Naive thymus-derived CD8-positive, alpha-beta T cell (primary cell): Measurements from ENCODE around the gene STAG2. TPM values are rescaled to one million over a fixed set of nuclear protein-coding genes. Genes with fewer than 3 reads are reported as not detected.
"Not testable (repeated sequence)": the region's sequence is repeated elsewhere in the genome, so short reads cannot be mapped to it uniquely, and the experiment has no call there.

Experiments used
- ATAC-seq, 2 donors: fragments of 150-1000 bp; cut with Tn5 transposase in 1 of 2; sonication (Bioruptor Pico), chemical (Tn5 transposase) in 1 of 2; 1 replicate in 1 of 2; 2 replicates in 1 of 2; pipeline ENCODE4 v1.10.0; 2021; ENCODE audit warnings: mild to moderate bottlenecking in 2 of 2, moderate library complexity in 2 of 2
- POLR2A ChIA-PET: fragments of 350-600 bp; sonication (Branson Sonifier 250); formaldehyde crosslinking; loops from one replicate; lab custom pipeline; 2021; ENCODE audit warnings: antibody characterized with exemption; lab: Charles Lee
- DNase-seq, 10 donors: peaks; one replicate each; pipeline versions ENCODE4 v3.0.0 to v3.0.0-alpha.2; 2020 to 2022
- H3K27ac Mint-ChIP-seq, 10 donors: one replicate each; pipeline ENCODE4 v1.8.0; 2020 to 2022; ENCODE audit warnings: mild to moderate bottlenecking in 10 of 10, mixed read lengths in 10 of 10, moderate library complexity in 4 of 10, inconsistent platforms in 1 of 10
- H3K27me3 Mint-ChIP-seq, 5 donors: one replicate each; pipeline ENCODE4 v1.8.0; 2021 to 2022; ENCODE audit warnings: mixed read lengths in 5 of 5
- H3K36me3 Mint-ChIP-seq, 3 donors: one replicate each; pipeline ENCODE4 v1.8.0; 2020 to 2022; ENCODE audit warnings: mixed read lengths in 3 of 3, mild to moderate bottlenecking in 2 of 3, inconsistent platforms in 1 of 3
- H3K4me1 Mint-ChIP-seq, 4 donors: one replicate each; pipeline ENCODE4 v1.8.0; 2021 to 2022; ENCODE audit warnings: mixed read lengths in 4 of 4
- H3K4me3 Mint-ChIP-seq, 10 donors: one replicate each; pipeline ENCODE4 v1.8.0; 2020 to 2022; ENCODE audit warnings: mild to moderate bottlenecking in 10 of 10, mixed read lengths in 10 of 10, moderate library complexity in 6 of 10, inconsistent platforms in 1 of 10
- H3K9me3 Mint-ChIP-seq, 9 donors: one replicate each; pipeline ENCODE4 v1.8.0; 2020 to 2022; ENCODE audit warnings: mixed read lengths in 9 of 9, mild to moderate bottlenecking in 3 of 9, inconsistent platforms in 1 of 9, moderate library complexity in 1 of 9
- polyA plus RNA-seq, 3 donors: library from polyadenylated mRNA; unstranded; fragments of 300-500 nt; fragmentation: Illumina TruSeq; gene quantifications; one replicate each; pipeline ENCODE4 v1.2.3, GENCODE V29; 2021
- total RNA-seq, 8 experiments: library from RNA in 2 of 8; stranded (reverse) in 2 of 8; gene quantifications; one replicate each; pipeline ENCODE4 v1.2.3 and lab custom pipeline; 2021 to 2026

Gene STAG2
- total and polyA plus RNA-seq, 5 experiments from 2014 or later: 58.2 to 146 (median 67.7) TPM

DNA sequence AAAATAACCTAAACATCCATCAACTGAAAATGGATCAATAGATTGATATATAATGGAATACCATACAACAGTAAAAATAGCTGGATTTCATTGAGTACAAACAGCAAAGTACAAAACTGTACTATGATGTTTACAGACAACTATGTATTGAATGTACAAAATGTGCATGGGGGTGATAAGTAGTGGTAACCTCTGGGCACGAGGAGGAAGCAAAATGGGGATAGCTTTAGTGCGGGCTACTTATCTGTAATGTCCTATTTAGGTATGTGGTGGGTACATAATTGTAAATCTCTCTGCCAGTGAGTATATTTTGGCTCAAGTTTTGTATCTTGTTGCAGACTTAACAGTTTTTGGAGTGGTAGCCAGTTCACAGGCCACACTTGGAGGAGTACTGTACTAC, 123.6 kb downstream of the STAG2 start:
- peaks cover 4 to 22% (median 16%) of the 10 kb centered on the region in 4 donors for H3K4me1 Mint-ChIP-seq

DNA sequence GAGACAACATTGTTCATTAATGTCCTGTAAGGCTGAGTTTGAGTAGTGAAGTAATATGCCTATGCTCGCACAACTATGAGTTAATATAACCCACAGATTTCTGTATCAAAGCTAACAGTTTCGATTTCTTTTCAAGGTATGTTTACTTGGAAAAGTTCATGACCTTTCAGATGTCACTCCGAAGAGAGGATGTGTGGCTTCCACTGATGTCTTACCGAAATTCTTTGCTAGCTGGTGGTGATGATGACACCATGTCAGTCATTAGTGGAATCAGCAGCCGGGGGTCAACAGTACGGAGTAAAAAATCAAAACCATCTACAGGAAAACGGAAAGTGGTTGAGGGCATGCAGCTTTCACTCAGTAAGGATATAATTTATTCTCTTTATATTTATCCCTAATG, 124.9 kb downstream of the STAG2 start:
- H3K27me3 Mint-ChIP-seq: no peaks in the 10 kb centered on the region
- POLR2A ChIA-PET: interaction anchor here (0.6 to 1.4 kb wide), 2 partner anchors 10 to 126 kb away, joined by 3 to 4 read pairs; no protein-coding TSS in a partner anchor
- ATAC-seq (peak; percentile 87 to 97), DNase-seq (peak in 7 of 10 donors; percentile 16 to 62 (median 39))
- no peaks in the 10 kb centered on the region for H3K9me3 Mint-ChIP-seq
- H3K27ac Mint-ChIP-seq: peak overlapping the region; percentile 61 to 95 (median 85)
- H3K4me3 Mint-ChIP-seq: peak overlapping the region in 9 of 10 donors; percentile 2 to 72 (median 39)
- peaks cover 0 to 81% (median 6%) of the 10 kb centered on the region in 3 donors for H3K36me3 Mint-ChIP-seq
- H3K4me1 Mint-ChIP-seq: peaks cover 7 to 24% (median 17%) of the 10 kb centered on the region in 4 donors

More for the DNA sequence above, 123.6 kb downstream of the STAG2 start:
- peaks cover 0 to 3% (median 0%) of the 10 kb centered on the region in 9 donors for H3K9me3 Mint-ChIP-seq
- H3K27ac Mint-ChIP-seq: peak overlapping the region; percentile 45 to 91 (median 82)
- DNase-seq (no peak), ATAC-seq (no peak)
- no peaks in the 10 kb centered on the region for H3K27me3 Mint-ChIP-seq
- POLR2A ChIA-PET: interaction anchor here (0.7 kb wide), 1 partner anchor 225 kb away, joined by 5 read pairs; no protein-coding TSS in a partner anchor
- peaks cover 0 to 78% (median 9%) of the 10 kb centered on the region in 3 donors for H3K36me3 Mint-ChIP-seq
- H3K4me3 Mint-ChIP-seq: peak overlapping the region in 4 of 10 donors; percentile 15 to 60 (median 32)

DNA sequence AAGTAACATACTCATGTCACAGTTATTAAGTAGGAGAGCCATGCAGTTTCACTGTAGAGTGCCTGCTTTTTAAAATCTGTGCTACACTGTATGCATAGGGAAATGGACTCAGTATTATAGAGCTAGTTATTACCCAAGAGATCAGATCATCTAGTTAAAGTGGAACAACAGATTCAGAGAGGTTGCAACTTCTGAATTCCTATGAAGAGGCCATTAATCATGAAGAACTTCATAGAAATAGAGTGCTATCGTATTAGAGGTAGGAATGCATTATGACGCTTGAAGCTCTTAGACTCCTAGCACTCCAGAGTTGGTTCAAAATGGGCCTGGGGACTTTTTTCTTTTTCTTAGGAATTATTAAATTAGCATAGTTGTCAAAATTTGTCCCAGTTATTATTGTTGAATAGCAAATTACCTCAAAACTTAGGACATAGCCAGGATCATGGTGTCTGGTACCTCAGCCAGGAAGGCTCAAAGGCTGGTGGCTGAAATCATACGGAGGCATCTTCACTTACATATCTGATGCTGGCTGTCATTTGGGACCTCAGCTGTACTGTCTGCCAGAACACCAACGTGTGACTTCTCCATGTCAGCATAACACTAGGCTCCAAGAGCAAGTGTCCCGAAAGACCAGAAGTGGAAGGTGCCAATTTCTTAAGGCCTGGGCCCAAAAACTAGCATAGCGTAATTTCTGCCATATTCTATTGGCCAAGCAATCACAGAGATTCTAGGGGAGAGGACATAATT, 125.7 kb downstream of the STAG2 start:
- ATAC-seq: no peak
- H3K4me1 Mint-ChIP-seq: peaks cover 7 to 22% (median 16%) of the 10 kb centered on the region in 4 donors
- H3K4me3 Mint-ChIP-seq: no peak overlapping the region
- POLR2A ChIA-PET: interaction anchor here (0.6 to 1.4 kb wide), 2 partner anchors 10 to 127 kb away, joined by 3 to 4 read pairs; no protein-coding TSS in a partner anchor
- peaks cover 0 to 81% (median 6%) of the 10 kb centered on the region in 3 donors for H3K36me3 Mint-ChIP-seq
- no peak for DNase-seq
- H3K9me3 Mint-ChIP-seq: no peaks in the 10 kb centered on the region
- H3K27ac Mint-ChIP-seq: peak overlapping the region in 9 of 10 donors; percentile 20 to 95 (median 82)
- no peaks in the 10 kb centered on the region for H3K27me3 Mint-ChIP-seq

DNA sequence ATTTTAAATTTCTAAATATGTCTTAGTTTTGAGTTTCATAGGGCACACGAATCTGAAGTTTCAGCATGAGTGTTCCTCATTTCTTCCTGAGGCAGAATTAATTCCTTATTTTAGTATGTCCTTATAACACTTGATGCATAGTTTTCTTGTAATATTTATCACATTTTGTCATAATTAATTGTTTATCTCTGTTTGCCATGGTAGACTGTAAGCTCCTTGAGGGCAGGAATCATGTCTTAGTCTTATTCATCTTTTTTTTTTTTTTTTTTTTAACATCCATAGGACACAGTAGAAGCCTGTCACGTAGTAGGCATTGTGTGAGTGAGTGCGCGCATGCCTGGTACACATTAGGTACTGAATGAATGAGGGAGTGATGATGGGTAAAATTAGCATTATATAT, 131.7 kb downstream of the STAG2 start:
- no peaks in the 10 kb centered on the region for H3K9me3 Mint-ChIP-seq
- H3K27ac Mint-ChIP-seq: peak overlapping the region in 3 of 10 donors; percentile 19 to 25 (median 22)
- peaks cover 0 to 75% (median 9%) of the 10 kb centered on the region in 3 donors for H3K36me3 Mint-ChIP-seq
- no peak for ATAC-seq
- H3K27me3 Mint-ChIP-seq: no peaks in the 10 kb centered on the region
- no peak overlapping the region for H3K4me3 Mint-ChIP-seq
- no peak for DNase-seq
- H3K4me1 Mint-ChIP-seq: peaks cover 0 to 8% (median 4%) of the 10 kb centered on the region in 4 donors
- POLR2A ChIA-PET: interaction anchor here (0.6 kb wide), 1 partner anchor 12 kb away, joined by 3 read pairs; no protein-coding TSS in a partner anchor

DNA sequence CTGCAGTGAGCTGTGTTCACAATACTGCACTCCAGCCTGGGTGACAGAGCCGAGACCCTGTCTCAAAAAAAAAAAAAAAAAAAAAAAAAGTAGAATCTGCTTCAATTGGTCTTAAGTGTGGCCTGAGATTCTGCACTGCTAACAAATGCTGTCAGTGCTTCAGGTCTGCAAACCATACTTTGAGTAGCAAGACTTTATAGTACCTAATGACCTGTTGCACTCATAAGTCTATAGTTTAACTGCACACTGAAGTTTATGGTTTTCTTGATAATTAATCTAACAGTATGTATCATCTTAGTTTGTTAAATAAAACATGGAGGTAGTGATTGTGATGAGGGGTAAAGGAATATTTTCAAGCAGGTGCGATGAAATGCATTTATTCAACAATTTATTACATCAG, 135.6 kb downstream of the STAG2 start:
- H3K36me3 Mint-ChIP-seq: peaks cover 0 to 56% (median 5%) of the 10 kb centered on the region in 3 donors
- POLR2A ChIA-PET: interaction anchor here (0.7 kb wide), 1 partner anchor 11 kb away, joined by 3 read pairs; no protein-coding TSS in a partner anchor
- H3K4me1 Mint-ChIP-seq: peaks cover 0 to 2% (median 0%) of the 10 kb centered on the region in 4 donors
- DNase-seq (no peak), ATAC-seq (no peak)
- H3K9me3 Mint-ChIP-seq: no peaks in the 10 kb centered on the region
- no peak overlapping the region for H3K27ac Mint-ChIP-seq
- H3K4me3 Mint-ChIP-seq: no peak overlapping the region
- H3K27me3 Mint-ChIP-seq: no peaks in the 10 kb centered on the region

DNA sequence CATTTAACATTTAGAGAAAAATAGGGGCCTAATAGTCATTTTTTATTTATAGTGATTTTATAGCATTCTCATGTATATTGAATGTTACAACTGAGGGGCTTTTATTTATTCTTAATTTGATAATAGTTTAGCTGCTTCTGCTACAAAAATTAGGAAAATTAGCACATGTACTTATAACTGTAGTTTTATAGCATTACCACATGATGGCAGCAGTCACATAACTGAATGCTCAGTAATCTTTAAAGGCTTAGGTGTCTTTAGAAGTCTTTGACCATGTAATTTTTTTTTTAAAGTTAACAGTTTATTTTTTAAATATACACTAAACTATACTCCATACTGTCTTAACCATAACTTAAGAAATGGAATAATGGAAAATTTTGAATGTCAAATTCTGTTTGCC, 136.6 kb downstream of the STAG2 start:
- no peak overlapping the region for H3K27ac Mint-ChIP-seq
- DNase-seq: peak in 3 of 10 donors; percentile 19 to 31 (median 24)

DNA sequence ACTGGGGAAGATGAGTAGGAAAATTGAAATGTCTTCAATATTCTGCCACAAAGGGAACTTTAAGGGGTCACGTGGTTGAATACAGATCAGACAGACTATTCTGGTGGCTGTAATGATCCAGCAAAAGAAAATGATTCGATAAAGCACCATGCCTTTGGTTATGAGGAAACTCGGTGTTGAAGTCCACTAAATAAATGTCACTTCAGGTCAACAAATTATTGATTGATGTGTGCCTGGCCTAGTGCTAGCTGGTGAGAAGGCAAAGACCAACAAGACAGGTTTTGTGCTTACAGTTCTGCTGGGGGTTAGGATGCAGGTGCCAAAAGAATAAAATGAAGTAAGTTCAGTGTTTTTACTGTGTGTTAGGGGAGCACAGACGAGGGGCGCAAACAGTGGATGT, 142.5 kb downstream of the STAG2 start:
- Mint-ChIP-seq H3K9me3 (no peaks in the 10 kb centered on the region), H3K4me3 (no peak overlapping the region), H3K36me3 (peaks cover 0 to 26% (median 11%) of the 10 kb centered on the region in 3 donors), H3K27ac (peak overlapping the region in 2 of 10 donors; percentile 69 to 73), H3K4me1 (no peaks in the 10 kb centered on the region), H3K27me3 (no peaks in the 10 kb centered on the region)
- ATAC-seq: no peak
- POLR2A ChIA-PET: no interaction called here
- DNase-seq: no peak

More for the DNA sequence above, 136.6 kb downstream of the STAG2 start:
- Mint-ChIP-seq H3K36me3 (peaks cover 0 to 53% (median 5%) of the 10 kb centered on the region in 3 donors), H3K4me3 (no peak overlapping the region), H3K4me1 (peaks cover 0 to 2% (median 0%) of the 10 kb centered on the region in 4 donors), H3K27me3 (no peaks in the 10 kb centered on the region), H3K9me3 (no peaks in the 10 kb centered on the region)
- POLR2A ChIA-PET: no interaction called here
- no peak for ATAC-seq

DNA sequence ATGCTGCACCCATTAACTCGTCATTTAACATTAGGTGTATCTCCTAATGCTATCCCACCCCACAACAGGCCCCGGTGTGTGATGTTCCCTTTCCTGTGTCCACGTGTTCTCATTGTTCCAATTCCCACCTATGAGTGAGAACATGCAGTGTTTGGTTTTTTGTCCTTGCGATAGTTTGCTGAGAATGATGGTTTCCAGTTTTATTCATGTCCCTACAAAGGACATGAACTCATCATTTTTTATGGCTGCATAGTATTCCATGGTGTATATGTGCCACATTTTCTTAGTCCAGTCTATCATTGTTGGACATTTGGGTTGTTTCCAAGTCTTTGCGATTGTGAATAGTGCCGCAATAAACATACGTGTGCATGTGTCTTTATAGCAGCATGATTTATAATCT, 143.0 kb downstream of the STAG2 start:
- peaks cover 0 to 22% (median 11%) of the 10 kb centered on the region in 3 donors for H3K36me3 Mint-ChIP-seq
- H3K27me3 Mint-ChIP-seq, POLR2A ChIA-PET, H3K4me1 Mint-ChIP-seq, DNase-seq, H3K9me3 Mint-ChIP-seq, H3K27ac Mint-ChIP-seq, ATAC-seq, H3K4me3 Mint-ChIP-seq: not testable (repeated sequence)

DNA sequence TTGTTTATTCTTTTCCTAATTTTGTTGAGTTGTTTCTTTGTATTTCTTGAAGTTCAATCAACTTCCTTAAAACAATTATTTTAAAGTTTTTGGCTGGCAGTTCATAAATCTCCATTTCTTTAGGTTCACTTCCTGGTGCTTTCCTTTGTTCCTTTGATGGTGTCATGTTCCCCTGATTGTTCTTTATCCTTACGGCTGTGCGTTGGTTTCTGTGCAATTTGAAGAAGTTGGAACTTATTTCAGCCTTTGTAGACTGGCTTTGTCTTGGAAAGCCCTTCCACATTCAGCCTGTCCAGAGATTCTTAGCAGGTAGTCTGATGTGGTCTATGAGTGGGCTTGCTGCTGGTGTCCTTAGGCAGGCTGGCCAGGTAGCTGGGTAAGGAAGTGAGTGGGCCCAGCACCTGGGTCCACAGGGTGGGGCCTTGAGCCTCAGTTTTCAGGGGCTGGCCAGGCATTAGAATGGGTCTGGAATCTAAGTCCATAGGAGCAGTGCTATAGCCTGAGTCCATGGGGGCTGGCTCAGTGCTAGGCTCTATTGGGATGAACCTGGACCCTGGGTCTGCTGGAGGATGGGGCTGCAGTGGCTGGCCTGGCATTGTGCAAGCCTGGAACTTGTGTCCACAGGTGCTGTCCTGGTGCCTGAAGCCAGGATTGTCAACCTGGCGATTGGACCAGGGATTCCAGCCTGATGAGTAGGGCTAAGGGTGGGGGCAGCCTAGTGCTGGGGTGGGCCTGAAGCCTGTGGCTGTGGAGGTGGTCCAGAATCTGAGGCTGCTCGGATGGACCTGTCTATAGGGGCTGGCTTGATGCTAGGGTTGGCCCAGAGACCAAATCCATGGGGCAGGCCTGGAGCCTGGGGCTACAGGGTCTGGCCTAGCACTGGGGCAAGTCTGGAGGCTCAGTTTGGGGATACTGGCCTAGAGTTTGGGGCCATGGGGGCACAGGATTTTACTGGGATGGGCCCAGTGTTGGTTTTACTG, 152.4 kb downstream of the STAG2 start:
- Mint-ChIP-seq H3K4me1 (no peaks in the 10 kb centered on the region), H3K27ac (peak overlapping the region in 2 of 10 donors; percentile 7 to 9), H3K9me3 (peaks cover 0 to 7% (median 0%) of the 10 kb centered on the region in 9 donors), H3K4me3 (no peak overlapping the region), H3K36me3 (peaks cover 5 to 6% (median 6%) of the 10 kb centered on the region in 3 donors), H3K27me3 (no peaks in the 10 kb centered on the region)
- no peak for DNase-seq
- POLR2A ChIA-PET: no interaction called here
- no peak for ATAC-seq

DNA sequence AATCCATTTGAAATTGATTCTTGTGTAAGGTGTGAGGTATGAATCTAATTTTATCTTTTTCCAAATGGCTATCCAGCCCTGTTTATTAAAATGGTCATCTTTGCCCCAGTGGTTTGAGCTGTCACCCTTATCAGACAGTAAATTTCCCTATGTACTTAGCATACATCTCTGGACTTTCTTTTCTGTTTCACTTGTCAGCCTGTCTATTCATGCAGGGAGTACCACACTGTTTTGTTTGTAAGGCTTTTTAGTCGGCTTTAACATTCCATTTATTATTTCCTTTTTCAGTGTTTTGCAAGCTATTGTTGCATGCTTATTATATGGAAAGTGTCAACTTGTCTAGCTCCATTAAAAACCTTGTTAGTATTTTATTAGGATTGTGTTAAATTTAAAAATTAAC, 155.8 kb downstream of the STAG2 start:
- no peaks in the 10 kb centered on the region for H3K9me3 Mint-ChIP-seq
- no peak overlapping the region for H3K4me3 Mint-ChIP-seq
- no peaks in the 10 kb centered on the region for H3K27me3 Mint-ChIP-seq
- peak overlapping the region in 1 of 10 donors; percentile 48 for H3K27ac Mint-ChIP-seq
- H3K36me3 Mint-ChIP-seq: no peaks in the 10 kb centered on the region
- H3K4me1 Mint-ChIP-seq: no peaks in the 10 kb centered on the region
- no peak for ATAC-seq
- no peak for DNase-seq
- POLR2A ChIA-PET: no interaction called here

DNA sequence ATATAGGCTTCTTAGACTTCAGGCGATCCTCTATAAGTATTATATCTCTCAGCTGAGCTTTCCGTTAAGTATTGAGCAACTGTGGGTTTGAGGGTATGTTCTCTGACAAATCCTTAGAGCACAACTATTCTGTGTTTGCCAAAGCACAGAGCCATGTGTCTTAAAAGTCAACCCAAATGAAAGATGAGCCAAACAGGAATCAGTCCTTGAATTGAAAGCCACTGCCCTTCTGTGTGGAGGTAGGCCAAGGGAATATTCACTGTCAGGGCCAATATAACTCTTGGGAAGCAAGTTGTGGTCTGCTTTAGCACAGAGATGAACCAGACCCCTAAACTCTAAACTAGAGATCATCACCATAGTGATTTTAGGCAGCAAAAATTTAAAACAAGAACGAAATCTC, 164.0 kb downstream of the STAG2 start:
- Mint-ChIP-seq H3K27ac (no peak overlapping the region), H3K9me3 (no peaks in the 10 kb centered on the region), H3K27me3 (no peaks in the 10 kb centered on the region), H3K4me1 (no peaks in the 10 kb centered on the region), H3K36me3 (no peaks in the 10 kb centered on the region), H3K4me3 (no peak overlapping the region)
- POLR2A ChIA-PET: no interaction called here
- ATAC-seq (no peak), DNase-seq (no peak)

DNA sequence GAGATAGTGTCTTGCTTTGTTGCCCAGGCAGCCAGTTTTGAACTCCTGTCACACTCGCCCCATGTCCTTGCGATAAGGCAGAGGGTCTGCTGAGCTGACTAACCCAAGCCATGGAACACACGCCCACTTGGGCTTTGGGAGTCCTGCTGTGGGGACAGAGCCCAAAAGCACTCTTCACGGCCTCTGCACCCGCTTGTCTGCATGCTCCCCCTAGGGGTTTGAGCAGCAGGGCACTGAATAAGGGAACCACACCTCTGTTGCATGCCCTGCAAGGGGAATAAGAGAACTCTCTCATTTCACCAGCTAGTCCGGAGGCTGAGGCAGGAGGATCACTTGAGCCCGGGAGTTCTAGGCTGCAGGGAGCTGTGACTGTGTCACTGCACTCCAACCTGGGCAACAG, 166.0 kb downstream of the STAG2 start:
- H3K9me3 Mint-ChIP-seq: no peaks in the 10 kb centered on the region
- H3K27ac Mint-ChIP-seq: no peak overlapping the region
- POLR2A ChIA-PET: no interaction called here
- H3K36me3 Mint-ChIP-seq: no peaks in the 10 kb centered on the region
- ATAC-seq (no peak), DNase-seq (no peak)
- H3K4me1 Mint-ChIP-seq: no peaks in the 10 kb centered on the region
- no peaks in the 10 kb centered on the region for H3K27me3 Mint-ChIP-seq
- no peak overlapping the region for H3K4me3 Mint-ChIP-seq
